ENCODE data around the gene ZNF223. TPM values are rescaled to one million over a fixed set of nuclear protein-coding genes. Genes with fewer than 3 reads are reported as not detected.

The ZNF223 gene
- total RNA-seq, 1 experiment from 2014 or later = 3.9 TPM

- Histone ChIP-seq H3K4me3 (peak within 1 kb of the TSS; percentile 55), H3K36me3 (peaks cover 19% of the 10 kb centered on the region), H3K4me1 (replicated peaks) (0 out of 2 replicates have a peak, but pooled peaks cover 3% of the 10 kb centered on the region), H3K9me3 (replicated peaks) (no peaks in the 10 kb centered on the region), H3K27me3 (replicated peaks) (no peaks in the 10 kb centered on the region), H3K27ac (peak within 1 kb of the TSS; percentile 19; the same call in 1 of the 2 replicates)
- DNase-seq (ENCODE audit: low read depth in 1 of 2, low spot score in 2 of 2) = peak; percentile 79 to 94
These were observed 42.3 kb downstream of the ZNF223 start, which contains the start of gene ZNF224 for GRCh38 chr19:44093931-44094765. TSS of gene ZNF224 (plus strand) at chr19:44094361. CDS start at chr19:44097874, 3,513 bp downstream.

- Histone ChIP-seq H3K4me3 (no peak overlapping the region), H3K9me3 (replicated peaks) (peaks cover 12% of the 10 kb centered on the region), H3K27me3 (replicated peaks) (no peaks in the 10 kb centered on the region), H3K36me3 (peaks cover 56% of the 10 kb centered on the region), H3K4me1 (replicated peaks) (no peaks in the 10 kb centered on the region; the same call in 1 of the 2 replicates), H3K27ac (no peak overlapping the region)
- DNase-seq (ENCODE audit: low read depth in 1 of 2, low spot score in 2 of 2) = no peak
These were observed 55.9 kb downstream of the ZNF223 start for GRCh38 chr19:44107751-44108150.

GRCh38 chr19:44109458-44109857 is 57.6 kb downstream of the ZNF223 start:
- H3K9me3 ChIP-seq (replicated peaks) = peaks cover 12% of the 10 kb centered on the region
- H3K27ac ChIP-seq = no peak overlapping the region
- peaks cover 44% of the 10 kb centered on the region for H3K36me3 ChIP-seq
- DNase-seq (ENCODE audit: low read depth in 1 of 2, low spot score in 2 of 2) = no peak
- peaks cover 4% of the 10 kb centered on the region; the same call in 1 of the 2 replicates for H3K4me1 ChIP-seq (replicated peaks)
- no peaks in the 10 kb centered on the region for H3K27me3 ChIP-seq (replicated peaks)
- H3K4me3 ChIP-seq = no peak overlapping the region

- Histone ChIP-seq H3K4me3 (no peak overlapping the region), H3K9me3 (replicated peaks) (no peaks in the 10 kb centered on the region), H3K4me1 (replicated peaks) (peaks cover 4% of the 10 kb centered on the region; the same call in 1 of the 2 replicates), H3K36me3 (peaks cover 38% of the 10 kb centered on the region), H3K27me3 (replicated peaks) (no peaks in the 10 kb centered on the region), H3K27ac (no peak overlapping the region)
- DNase-seq (ENCODE audit: low read depth in 1 of 2, low spot score in 2 of 2) = no peak
These were observed 60.2 kb downstream of the ZNF223 start for GRCh38 chr19:44111910-44112463.

GRCh38 chr19:44112802-44113137 is 60.9 kb downstream of the ZNF223 start:
- peaks cover 36% of the 10 kb centered on the region for H3K36me3 ChIP-seq
- H3K4me3 ChIP-seq = peak overlapping the region; percentile 59
- H3K27me3 ChIP-seq (replicated peaks) = no peaks in the 10 kb centered on the region
- no peak for DNase-seq (ENCODE audit: low read depth in 1 of 2, low spot score in 2 of 2)
- H3K4me1 ChIP-seq (replicated peaks) = peaks cover 4% of the 10 kb centered on the region; the same call in 1 of the 2 replicates
- no peak overlapping the region for H3K27ac ChIP-seq
- H3K9me3 ChIP-seq (replicated peaks) = no peaks in the 10 kb centered on the region

- Histone ChIP-seq H3K4me1 (replicated peaks) (peaks cover 4% of the 10 kb centered on the region; the same call in 1 of the 2 replicates), H3K36me3 (peaks cover 34% of the 10 kb centered on the region), H3K27ac (no peak within 1 kb of the TSS), H3K27me3 (replicated peaks) (no peaks in the 10 kb centered on the region), H3K9me3 (replicated peaks) (no peaks in the 10 kb centered on the region), H3K4me3 (peak within 1 kb of the TSS; percentile 59)
- peak; percentile 90 to 96 for DNase-seq (ENCODE audit: low read depth in 1 of 2, low spot score in 2 of 2)
These were observed 61.4 kb downstream of the ZNF223 start, which contains the start of gene ZNF225 for GRCh38 chr19:44113138-44113783. TSS of gene ZNF225 (plus strand) at chr19:44113399. CDS start at chr19:44115828, 2,429 bp downstream.

- DNase-seq (ENCODE audit: low read depth in 1 of 2, low spot score in 2 of 2) = peak in 1 of 2 experiments; percentile 19
- Histone ChIP-seq H3K36me3 (peaks cover 35% of the 10 kb centered on the region), H3K27me3 (replicated peaks) (no peaks in the 10 kb centered on the region), H3K27ac (no peak overlapping the region), H3K4me3 (peak overlapping the region; percentile 59), H3K9me3 (replicated peaks) (no peaks in the 10 kb centered on the region), H3K4me1 (replicated peaks) (peaks cover 4% of the 10 kb centered on the region; the same call in 1 of the 2 replicates)
These were observed 62.1 kb downstream of the ZNF223 start for GRCh38 chr19:44113784-44114390.

Other genes with a start within 250 kb of the ZNF223 start
- gene LYPD5, start 249.6 kb upstream of the ZNF223 start, total RNA-seq (2014; rRNA removed; shearing (Covaris generic)) = 0.24 TPM in 1 of 2 replicates, not detected in the other
- 6.6 and 11.1 TPM in 2 replicates for gene ZNF283, start 224.7 kb upstream of the ZNF223 start, total RNA-seq (2014; rRNA removed; shearing (Covaris generic))
- gene ZNF404, start 168.1 kb upstream of the ZNF223 start, total RNA-seq (2014; rRNA removed; shearing (Covaris generic)) = 1.1 and 1.5 TPM in 2 replicates
- gene ZNF45, start 116.8 kb upstream of the ZNF223 start, total RNA-seq (2014; rRNA removed; shearing (Covaris generic)) = 13.7 and 21.1 TPM in 2 replicates
- 2.0 and 5.4 TPM in 2 replicates for gene ZNF221, start 100.8 kb upstream of the ZNF223 start, total RNA-seq (2014; rRNA removed; shearing (Covaris generic))
- gene ZNF155, start 67.8 kb upstream of the ZNF223 start, total RNA-seq (2014; rRNA removed; shearing (Covaris generic)) = 6.1 and 11.2 TPM in 2 replicates
- 4.3 and 9.7 TPM in 2 replicates for gene ZNF230, start 49.1 kb upstream of the ZNF223 start, total RNA-seq (2014; rRNA removed; shearing (Covaris generic))
- gene ZNF222, start 26.7 kb upstream of the ZNF223 start, total RNA-seq (2014; rRNA removed; shearing (Covaris generic)) = 8.1 and 9.6 TPM in 2 replicates
- 2.9 and 3.1 TPM in 2 replicates for gene ZNF284, start 20.1 kb downstream of the ZNF223 start, total RNA-seq (2014; rRNA removed; shearing (Covaris generic))
- 2.4 and 10.8 TPM in 2 replicates for gene ZNF224, start 42.3 kb downstream of the ZNF223 start, total RNA-seq (2014; rRNA removed; shearing (Covaris generic))
- gene ZNF225, start 61.4 kb downstream of the ZNF223 start, total RNA-seq (2014; rRNA removed; shearing (Covaris generic)) = 2.8 and 4.2 TPM in 2 replicates
- gene ZNF234, start 89.5 kb downstream of the ZNF223 start, total RNA-seq (2014; rRNA removed; shearing (Covaris generic)) = 4.5 and 7.1 TPM in 2 replicates
- 15.4 and 20.5 TPM in 2 replicates for gene ZNF226, start 113.1 kb downstream of the ZNF223 start, total RNA-seq (2014; rRNA removed; shearing (Covaris generic))
- 5.6 and 15.1 TPM in 2 replicates for gene ZNF227, start 160.5 kb downstream of the ZNF223 start, total RNA-seq (2014; rRNA removed; shearing (Covaris generic))
- 0.50 TPM in 1 of 2 replicates, not detected in the other for gene ZNF233, start 207.8 kb downstream of the ZNF223 start, total RNA-seq (2014; rRNA removed; shearing (Covaris generic))

All from SJSA1 (cell line).